RWPE1 (cell line): ENCODE results near the gene KIF9.
"Not testable (repeated sequence)": the region's sequence is repeated elsewhere in the genome, so short reads cannot be mapped to it uniquely, and the experiment has no call there.

ENCODE experiments used
- CTCF ChIA-PET: fragments of 350-600 bp; sonication (Branson Sonifier 250); formaldehyde crosslinking; extraction: SDS; loops from one replicate; lab custom pipeline; 2021; lab: Yijun Ruan, JAX
- POLR2A ChIA-PET: fragments of 400-600 bp; formaldehyde crosslinking; extraction: SDS; loops from one replicate; lab custom pipeline; 2020; ENCODE audit warnings: antibody characterized with exemption; ENCODE audit not compliant: low non-redundant PET; lab: Yijun Ruan, JAX
- DNase-seq: peaks from one replicate; pipeline ENCODE4 v3.0.0; 2012; ENCODE audit warnings: low spot score
- H3K27ac ChIP-seq: fragments of 450-650 bp; 2 replicates; pipeline ENCODE4 v1.5.1; 2017
- TF ChIP-seq, protein P1 (sequence below): fragments of 450-650 bp; conservative IDR thresholded peaks from 2 replicates; pipeline ENCODE4 v1.5.1; 2017; ENCODE audit warnings: low read depth, mild to moderate bottlenecking

Gene KIF9

DNA sequence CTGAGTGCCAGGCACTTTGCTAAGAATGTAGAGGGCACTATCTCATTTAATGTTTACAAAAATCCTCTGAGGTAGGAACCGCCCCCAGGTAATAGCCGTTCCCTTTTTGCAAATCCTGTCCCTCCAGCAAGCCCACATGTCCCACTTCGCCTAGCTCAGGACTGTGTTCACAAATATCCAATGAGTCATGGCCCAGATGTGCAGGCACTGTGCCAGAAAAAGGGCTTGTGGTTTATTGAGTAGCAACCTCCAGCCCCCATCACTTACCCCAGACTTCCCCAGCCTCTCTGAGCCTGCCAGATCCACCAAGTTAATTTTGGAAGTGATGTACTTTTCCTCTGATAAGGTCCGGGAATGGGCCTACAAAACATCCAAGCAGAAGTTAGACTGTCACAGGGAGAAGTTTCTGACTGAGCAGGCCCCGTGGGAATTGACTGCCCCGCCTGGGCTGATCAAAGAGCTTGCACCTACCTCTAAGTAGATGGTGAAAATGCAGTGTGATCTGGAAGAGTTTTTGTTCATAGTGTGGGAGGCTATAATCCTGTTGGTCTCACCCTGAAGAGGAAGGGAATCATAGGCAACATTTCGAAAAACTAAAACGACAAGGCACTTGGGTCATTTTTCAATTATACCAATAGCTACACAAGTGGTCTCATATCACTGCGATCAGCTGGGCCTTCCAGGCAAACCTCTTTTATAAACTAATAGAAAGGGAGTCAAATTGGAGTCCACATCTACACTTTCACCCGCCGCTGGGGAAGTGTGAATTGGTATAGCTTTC is 15.7 kb downstream of the KIF9 start:
- peak overlapping the region; percentile 70 for H3K27ac ChIP-seq
- ChIA-PET CTCF (interaction anchor here (0.5 kb wide), 1 partner anchor 38 kb away, joined by 7 read pairs; no protein-coding TSS in a partner anchor), POLR2A (no interaction called here)
- DNase-seq, result peak; percentile 63
- TF ChIP-seq, protein P1, sequence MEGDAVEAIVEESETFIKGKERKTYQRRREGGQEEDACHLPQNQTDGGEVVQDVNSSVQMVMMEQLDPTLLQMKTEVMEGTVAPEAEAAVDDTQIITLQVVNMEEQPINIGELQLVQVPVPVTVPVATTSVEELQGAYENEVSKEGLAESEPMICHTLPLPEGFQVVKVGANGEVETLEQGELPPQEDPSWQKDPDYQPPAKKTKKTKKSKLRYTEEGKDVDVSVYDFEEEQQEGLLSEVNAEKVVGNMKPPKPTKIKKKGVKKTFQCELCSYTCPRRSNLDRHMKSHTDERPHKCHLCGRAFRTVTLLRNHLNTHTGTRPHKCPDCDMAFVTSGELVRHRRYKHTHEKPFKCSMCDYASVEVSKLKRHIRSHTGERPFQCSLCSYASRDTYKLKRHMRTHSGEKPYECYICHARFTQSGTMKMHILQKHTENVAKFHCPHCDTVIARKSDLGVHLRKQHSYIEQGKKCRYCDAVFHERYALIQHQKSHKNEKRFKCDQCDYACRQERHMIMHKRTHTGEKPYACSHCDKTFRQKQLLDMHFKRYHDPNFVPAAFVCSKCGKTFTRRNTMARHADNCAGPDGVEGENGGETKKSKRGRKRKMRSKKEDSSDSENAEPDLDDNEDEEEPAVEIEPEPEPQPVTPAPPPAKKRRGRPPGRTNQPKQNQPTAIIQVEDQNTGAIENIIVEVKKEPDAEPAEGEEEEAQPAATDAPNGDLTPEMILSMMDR, result no peak

DNA sequence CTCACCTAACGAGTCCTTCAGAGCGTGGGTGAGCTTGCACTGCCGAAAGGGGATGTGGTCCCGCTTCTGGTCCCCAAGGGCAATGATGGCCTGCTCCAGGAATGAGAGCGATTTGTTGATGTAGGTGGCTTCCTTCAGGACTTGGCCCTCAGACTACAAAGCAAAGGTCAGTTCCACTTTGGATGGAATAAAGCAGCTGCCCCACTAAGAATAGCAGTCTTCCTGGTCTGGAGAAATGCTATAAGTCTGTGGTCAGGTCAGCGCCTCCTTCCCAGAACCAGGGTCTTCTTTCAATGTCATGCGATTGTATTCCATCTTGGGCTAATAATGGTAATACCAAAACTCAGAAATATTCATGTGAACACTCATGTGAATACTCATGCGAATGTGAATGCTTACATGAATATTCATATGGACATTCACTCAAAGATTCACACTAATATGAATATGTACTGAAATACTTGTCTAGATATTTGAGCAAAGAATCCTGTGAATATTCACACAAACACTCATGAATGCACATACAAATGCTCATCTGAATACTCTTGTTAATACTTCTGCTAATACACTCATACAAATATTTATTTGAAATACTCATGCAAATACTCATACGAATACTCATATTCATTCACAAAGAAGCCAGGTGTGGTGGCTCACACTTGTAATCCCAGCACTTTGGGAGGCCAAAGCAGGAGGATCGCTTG is 16.7 kb downstream of the KIF9 start:
- TF ChIP-seq, protein P1, result no peak
- CTCF ChIA-PET, result no interaction called here
- POLR2A ChIA-PET, result no interaction called here
- H3K27ac ChIP-seq, result peak overlapping the region; percentile 70
- DNase-seq, result no peak

DNA sequence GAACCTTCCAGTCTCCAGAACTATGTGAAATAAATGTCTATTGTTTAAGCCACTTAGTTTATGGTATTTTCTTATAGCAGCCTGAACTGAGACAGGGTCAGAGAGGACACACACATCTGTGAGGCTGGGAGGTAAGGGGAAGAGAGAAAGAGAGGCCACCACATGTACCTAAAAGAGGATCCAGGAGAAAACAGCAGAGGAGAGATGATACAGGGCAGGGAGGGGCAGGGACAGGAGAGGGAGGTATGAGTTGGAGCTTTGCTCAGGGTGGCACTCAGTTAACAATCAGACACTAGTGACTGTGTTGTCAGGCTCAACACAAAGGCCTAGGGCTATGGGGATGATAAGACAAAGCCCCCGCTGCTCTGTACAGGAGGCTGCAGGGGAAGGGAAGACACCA is 17.6 kb downstream of the KIF9 start:
- POLR2A ChIA-PET, result no interaction called here

DNA sequence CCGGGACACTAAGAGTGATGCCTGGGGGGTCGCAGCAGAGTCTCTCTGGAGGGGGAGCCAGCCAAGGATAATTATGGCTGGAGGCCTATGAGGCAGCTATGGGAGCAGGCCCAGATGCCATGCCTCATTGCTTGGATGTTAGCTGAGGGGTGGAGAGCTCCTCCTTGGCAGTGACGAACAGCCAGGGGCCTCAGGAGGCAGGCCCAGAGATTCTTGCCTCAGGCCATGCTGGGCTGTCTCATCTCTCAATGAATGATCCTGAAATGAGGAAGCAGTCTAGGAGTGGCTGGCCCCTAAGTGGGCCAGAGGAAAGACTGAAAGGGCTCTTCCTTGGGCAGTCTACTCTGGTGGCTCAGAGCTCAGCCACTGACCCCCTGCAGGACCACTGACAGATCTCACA is 21.3 kb downstream of the KIF9 start:
- ChIA-PET CTCF (no interaction called here), POLR2A (no interaction called here)
- no peak overlapping the region for H3K27ac ChIP-seq
- TF ChIP-seq, protein P1, result no peak
- DNase-seq, result peak; percentile 15

More for the DNA sequence above, 17.6 kb downstream of the KIF9 start:
- no peak for DNase-seq
- TF ChIP-seq, protein P1, result no peak
- CTCF ChIA-PET, result no interaction called here
- no peak overlapping the region for H3K27ac ChIP-seq

DNA sequence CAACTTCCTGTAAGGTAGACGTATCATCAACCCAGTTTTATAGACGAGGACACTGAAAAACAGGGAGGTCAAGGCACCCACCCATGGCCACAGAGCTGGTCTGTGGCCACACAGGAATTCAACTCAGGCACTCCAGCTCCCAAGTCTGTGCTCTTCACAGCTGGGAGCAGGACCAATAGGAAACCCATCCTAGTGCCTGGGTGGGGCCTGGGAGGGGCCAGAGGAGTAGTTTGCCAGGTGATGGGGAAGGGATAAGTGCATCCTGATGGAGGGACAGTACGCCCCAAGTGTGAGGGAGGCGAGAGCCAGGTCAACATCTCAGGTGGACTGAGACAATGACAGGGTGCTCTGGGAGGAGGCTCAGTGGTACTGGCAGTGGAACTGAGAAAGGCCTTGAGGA is 22.0 kb downstream of the KIF9 start:
- no peak overlapping the region for H3K27ac ChIP-seq
- TF ChIP-seq, protein P1, result no peak
- ChIA-PET POLR2A (no interaction called here), CTCF (no interaction called here)
- no peak for DNase-seq

DNA sequence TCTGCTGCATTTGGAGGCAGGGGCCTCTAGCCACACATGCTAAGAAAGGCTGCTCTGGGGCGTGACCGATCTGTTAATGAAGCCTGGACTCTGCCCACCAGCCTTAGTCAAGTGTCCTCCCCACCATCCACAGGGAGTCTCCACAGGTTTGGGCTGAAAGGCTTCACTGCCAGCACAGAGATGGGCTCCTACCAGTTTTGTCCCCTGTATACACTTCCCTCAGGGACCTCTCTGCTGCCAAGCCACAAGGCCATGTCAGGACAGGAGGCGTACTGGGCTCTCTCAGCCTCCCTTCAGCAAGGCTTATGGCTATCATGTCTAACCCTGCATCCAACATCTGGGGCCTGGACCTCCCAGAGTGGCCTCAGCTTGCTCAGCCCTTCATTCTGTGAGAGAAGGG is 23.5 kb downstream of the KIF9 start:
- ChIA-PET CTCF (interaction anchor here (0.5 kb wide), 1 partner anchor 65 kb away, joined by 6 read pairs; no protein-coding TSS in a partner anchor), POLR2A (no interaction called here)
- DNase-seq, result no peak
- TF ChIP-seq, protein P1, result no peak
- no peak overlapping the region for H3K27ac ChIP-seq

DNA sequence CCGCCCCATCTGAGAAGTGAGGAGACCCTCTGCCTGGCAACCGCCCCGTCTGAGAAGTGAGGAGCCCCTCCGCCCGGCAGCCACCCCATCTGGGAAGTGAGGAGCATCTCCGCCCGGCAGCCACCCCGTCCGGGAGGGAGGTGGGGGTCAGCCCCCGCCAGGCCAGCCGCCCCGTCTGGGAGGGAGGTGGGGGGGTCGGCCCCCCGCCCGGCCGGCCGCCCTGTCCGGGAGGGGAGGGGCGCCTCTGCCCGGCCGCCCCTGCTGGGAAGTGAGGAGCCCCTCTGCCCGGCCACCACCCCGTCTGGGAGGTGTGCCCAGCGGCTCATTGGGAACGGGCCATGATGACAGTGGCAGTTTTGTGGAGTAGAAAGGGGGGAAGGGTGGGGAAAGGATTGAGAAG is 26.3 kb downstream of the KIF9 start:
- CTCF ChIA-PET, POLR2A ChIA-PET, H3K27ac ChIP-seq, DNase-seq: not testable (repeated sequence)
